ENCODE data around the gene ARHGAP10.
"Not testable (repeated sequence)": the region's sequence is repeated elsewhere in the genome, so short reads cannot be mapped to it uniquely, and the experiment has no call there.

The ARHGAP10 gene

DNA sequence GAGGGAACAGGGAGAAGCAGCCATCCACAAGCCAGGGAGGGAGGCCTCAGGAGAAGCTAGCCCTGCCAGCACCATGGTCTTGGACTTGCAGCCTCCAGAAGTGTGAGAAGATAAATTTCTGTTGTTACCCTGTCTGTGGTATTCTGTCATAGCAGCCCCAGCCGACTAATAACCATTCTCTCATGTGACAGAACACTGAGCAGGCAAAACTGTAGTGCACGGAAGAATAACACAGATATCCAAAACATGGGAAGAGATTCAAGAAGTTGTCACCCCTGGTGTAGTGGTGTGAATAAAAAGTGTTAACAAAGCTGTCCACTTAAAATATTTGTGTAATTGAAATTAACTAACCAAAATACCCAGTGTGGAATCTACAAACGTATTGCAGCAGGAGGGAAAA, 265.0 kb downstream of the ARHGAP10 start:
- DNase-seq: no peak

DNA sequence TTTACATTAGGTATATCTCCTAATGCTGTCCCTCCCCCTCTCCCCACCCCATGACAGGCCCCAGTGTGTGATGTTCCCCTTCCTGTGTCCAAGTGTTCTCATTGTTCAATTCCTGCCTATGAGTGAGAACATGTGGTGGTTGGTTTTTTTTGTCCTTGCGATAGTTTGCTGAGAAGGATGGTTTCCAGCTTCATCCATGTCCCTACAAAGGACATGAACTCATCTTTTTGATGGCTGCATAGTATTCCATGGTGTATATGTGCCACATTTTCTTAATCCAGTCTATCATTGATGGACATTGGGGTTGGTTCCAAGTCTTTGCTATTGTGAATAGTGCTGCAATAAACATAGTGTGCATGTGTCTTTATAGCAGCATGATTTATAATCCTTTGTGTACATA, 268.1 kb downstream of the ARHGAP10 start:
- DNase-seq: not testable (repeated sequence)

DNA sequence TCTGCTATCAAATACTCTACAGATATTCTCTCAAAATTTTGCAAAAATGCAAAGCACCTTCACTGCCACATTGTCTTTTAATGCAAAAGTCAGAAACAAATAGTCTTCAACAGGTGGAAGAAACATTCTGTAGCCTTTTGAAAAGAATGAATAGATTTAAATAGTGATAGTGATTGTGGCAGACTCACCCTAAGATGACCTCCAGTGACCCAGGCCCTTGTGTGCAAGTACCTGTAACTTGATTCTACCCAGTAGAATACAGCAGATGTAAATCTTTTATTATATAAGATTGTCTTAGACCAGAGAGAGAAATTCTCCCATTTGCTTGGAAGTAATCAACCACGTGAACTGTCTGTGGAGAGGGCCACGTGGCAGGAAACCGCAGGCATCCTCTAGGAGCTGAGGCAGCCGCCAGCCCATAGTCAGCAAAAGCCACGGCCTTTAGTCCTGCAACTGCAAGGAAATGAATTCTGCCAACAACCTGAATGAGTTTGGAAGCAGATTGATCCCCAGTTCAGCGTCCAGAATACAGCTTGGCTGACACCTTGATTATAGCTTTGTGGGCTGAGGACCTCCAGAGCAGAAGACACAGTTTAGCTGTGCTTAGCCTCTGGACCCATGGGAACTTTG, 272.5 kb downstream of the ARHGAP10 start:
- DNase-seq: no peak

DNA sequence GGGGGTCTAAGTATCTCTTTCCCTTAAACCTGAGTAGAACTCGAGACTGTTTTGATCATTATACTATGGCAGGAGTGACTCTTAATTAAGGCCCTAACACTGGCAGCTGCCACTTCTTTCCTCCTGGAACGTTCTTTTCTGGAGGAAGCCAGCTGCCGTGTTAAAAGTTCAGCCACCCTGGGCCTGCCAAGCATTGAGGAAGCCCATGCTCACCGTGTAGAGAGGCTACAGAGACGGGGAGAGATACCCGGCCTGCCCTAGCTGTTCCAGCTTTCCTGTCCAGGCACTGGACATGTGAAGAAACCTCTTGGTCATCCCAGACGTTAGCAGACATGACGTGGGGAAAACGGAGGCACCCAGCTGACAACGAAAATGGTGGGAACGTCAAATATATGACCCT, 274.1 kb downstream of the ARHGAP10 start:
- no peak for DNase-seq

DNA sequence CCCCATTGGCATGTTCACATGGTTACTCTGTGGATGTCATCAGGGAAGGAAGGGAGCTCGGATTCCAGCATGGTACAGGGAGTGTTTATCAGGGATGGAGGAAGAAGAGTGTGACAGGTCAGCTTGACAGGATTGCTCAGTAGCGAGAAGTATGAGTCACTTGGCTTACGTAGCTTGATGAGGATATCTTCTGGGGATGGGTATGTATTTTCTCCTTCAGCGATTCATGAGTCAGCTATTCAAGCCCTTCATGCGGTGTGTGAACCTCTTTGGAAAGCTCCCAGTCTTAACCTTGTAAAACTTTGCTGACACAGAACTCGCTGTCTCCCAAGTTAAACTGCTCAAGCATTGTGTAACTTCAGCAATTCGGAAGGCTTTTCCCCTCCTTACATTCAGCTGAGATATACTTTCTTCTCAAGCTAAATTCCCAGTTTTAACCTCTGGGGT, 275.4 kb downstream of the ARHGAP10 start:
- no peak for DNase-seq

DNA sequence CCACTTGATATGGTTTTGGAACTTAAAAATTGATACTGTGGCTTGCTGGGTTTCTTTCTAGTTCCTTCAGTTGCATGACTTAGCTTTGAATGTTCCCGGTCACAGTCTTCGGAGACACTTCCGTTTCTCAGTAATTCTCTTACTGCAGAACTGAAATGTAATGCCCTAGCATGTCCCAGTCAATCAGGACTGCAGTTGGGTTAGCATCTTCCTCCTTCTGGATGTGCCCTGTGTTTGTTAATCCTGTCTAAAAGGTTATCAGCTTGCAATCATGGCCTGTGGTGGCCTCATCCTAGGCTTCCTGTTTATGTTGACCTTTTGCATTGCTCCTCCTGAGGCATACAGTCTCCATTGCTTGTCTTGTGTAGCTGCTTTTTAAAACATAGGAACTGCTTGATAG, 275.9 kb downstream of the ARHGAP10 start:
- DNase-seq: no peak

DNA sequence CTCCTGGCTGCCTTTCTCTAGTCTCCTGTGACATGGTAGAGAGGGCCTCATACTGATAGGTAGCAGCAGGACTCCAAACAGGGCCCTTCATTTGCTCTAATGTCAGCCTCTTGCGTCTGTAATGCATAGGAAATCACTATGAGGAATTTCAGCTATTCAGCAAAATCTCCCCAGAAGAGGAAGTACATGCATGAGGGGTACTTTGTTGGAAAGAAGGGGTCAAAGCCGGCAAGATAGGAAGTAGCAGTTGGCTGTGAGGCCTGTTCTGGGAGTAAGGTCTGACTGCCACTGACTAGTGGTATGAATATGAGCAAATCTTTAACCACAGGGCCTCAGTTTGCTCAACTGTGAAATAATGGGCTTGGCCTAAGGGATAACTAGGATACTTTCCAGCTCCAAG, 283.2 kb downstream of the ARHGAP10 start:
- DNase-seq: no peak

DNA sequence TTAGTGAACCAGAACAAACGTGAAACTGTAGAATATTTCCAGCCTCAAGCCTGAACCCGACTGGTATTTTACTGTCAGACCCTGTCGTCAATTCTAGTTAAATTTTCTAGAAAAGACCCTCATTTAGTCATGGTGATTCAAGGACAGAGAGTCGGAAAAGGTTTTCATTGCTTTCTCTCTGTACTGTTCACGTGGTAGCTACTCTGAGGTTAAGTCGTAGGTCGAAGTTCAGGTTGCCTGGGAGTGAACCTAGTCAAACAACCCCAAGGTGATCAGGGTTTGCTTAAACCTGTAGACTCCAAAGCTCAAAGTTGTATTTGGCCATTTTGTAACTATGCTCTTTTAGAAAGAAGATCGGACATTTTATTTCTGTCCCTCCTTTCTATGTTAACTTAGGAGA, 283.6 kb downstream of the ARHGAP10 start:
- no peak for DNase-seq

DNA sequence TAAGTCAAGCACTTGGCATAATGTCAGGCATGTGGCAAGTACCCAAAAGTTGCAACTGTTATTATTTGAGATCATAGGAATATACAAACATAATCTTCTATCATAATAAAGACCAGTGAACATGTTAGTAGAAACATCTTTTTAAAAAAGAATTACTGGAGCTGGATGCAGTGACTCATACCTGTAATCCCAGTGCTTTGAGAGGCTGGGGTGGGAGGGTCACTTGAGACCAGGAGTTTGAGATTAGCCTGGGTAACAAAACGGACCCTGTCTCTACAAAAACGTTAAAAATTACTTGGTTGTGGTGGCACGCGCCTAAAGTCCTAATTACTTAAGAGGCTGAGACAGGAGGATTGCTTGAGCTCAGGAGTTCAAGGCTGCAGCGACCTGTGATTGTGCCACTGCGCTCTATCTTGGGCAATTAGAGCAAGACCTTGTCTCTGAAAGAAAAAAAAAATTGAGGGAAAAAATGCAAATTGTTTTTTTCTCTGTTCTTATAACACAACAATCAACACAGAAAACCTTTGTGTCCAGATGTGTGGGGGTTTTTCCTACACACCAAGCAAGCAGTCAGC, 284.3 kb downstream of the ARHGAP10 start:
- DNase-seq: no peak

DNA sequence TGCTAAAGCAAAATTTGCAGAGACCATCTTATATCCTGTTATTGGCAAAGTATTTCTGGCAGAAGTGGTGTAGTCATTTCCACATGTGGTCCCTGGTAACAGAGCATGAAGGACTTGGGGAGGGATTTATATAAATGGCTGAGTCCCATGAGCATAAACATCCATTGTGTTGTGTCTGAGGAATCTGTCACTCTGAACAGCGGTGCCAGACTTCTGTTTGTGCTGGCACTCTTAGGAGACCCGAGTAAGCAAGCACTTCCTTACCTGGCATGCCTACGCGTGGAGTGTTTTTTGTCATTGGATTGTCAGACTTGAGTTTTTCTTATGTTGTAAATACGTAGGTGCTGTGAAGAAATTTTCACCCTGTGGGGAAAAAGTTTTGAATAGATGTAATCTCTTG, 285.9 kb downstream of the ARHGAP10 start:
- DNase-seq: no peak

DNA sequence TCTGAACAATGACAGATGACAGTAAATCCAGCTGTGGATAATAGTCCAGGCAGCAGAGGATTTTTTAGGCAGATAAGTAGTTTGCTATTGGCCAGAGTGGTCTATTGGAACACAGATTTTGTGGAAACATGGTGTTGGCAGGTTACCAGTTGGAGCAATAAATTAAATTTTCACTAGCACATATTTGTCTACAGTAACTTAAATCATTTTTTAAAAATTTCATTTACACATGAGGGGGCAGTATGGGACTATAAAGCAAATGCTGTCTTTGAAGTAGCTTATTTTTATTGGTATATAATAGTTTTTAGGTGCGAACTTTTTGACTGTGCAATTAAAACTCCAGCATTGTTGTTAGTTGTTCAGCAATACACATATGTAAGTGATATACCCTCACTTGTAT, 289.8 kb downstream of the ARHGAP10 start:
- DNase-seq: no peak

DNA sequence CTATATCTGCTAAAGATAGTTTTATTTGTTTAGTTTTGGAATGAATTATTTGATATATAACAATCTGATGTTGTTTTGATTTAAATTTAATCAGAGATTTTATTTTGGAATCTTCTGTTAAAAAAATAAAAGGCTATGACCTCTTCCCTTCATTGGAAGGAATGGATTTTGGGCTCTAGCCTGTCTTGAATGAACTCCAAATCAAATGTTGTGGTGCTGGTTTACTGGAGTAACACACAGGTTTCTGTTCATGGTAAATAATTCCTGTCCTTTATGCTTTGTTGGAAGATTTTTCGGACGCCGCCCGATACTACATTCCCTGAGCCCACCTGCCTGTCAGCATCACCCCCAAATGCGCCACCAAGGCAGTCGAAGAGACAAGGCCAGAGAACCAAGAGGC, 291.1 kb downstream of the ARHGAP10 start:
- no peak for DNase-seq

DNA sequence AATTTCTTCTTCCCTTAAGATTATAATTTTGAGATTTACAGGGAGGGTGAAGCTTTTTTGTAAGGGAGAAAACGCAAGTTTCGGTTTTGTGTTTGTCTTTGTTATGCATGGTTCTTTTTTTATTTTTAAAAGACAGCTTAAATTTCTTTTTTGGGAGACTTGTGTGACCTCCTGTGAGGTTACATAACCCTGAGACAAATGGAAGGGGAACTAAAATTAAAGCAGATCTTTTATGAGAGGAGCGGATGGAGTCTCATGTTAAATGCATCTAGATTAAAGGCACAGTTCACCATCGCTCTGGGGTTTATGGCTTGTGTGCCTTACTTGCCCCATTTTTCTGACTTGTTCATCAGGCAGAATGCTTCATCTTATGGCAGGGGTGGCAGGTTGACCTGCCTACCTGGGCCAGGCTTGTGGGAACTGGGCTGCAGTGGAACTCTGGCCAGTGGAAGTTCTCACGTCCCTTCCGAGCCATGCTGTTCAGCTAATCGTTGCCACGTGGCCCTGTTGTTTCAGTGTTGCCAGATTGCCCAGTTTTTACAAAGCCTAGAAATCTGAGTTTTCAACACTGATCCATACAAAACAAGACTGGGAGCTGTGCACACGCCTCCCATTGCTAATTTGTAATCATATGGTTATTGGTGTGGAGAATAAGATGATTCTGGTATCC, 291.8 kb downstream of the ARHGAP10 start:
- DNase-seq: no peak

DNA sequence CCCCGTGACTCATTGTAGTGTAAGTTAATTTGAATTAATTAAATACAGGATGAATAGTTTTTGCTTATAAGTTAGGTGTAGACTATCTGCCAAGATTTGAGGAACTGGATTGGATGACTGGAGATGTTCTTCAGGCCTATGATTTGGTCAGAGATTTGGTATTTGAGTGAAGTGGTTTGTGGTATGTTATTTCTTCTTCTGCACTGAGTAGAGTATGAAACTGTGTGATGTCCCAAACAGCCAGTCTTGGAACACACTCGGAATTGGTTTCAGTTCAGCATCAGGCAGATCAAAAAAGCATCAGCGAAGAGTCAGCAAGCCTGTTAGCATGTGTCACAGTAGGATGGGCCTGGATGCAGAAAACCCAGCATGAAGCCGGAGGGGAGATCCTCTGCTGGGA, 294.1 kb downstream of the ARHGAP10 start:
- no peak for DNase-seq

DNA sequence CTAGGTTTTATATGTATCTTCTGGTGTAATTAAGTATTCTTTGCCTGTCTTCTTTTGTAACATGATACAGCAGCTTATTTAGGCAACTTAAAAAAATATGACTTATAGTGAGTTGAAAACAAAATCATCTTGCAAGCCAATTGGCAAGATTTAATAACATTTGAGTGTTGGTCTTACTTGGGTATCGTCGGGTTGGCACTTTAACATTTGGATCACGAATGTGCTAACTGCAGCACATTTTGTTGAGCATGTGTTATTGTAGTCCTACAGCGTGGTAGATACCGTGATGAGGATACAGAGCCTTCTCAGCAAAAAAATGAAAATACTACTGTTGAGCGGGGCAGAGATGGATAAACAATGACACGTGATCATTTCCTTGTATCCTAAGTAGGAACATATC, 295.3 kb downstream of the ARHGAP10 start:
- DNase-seq: no peak

DNA sequence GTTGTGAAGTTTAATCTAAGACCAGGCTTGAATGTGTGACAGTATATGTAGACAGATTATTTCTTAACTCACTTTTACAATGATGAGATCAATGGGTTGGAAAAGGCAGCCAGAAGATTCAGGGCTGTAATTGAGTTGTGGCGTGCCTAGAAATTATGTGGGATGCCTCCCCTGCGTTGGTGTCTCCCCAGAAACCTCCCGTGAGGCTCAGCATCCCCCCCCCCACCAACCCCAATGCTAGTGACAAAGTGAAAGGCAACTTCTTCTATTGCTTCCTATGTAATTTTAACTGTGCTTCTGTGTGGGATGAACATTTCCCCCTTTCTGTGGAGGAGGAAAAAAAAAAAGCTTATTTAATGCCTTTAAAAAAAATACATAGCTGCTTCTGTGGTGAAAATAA, 297.9 kb downstream of the ARHGAP10 start:
- no peak for DNase-seq

DNA sequence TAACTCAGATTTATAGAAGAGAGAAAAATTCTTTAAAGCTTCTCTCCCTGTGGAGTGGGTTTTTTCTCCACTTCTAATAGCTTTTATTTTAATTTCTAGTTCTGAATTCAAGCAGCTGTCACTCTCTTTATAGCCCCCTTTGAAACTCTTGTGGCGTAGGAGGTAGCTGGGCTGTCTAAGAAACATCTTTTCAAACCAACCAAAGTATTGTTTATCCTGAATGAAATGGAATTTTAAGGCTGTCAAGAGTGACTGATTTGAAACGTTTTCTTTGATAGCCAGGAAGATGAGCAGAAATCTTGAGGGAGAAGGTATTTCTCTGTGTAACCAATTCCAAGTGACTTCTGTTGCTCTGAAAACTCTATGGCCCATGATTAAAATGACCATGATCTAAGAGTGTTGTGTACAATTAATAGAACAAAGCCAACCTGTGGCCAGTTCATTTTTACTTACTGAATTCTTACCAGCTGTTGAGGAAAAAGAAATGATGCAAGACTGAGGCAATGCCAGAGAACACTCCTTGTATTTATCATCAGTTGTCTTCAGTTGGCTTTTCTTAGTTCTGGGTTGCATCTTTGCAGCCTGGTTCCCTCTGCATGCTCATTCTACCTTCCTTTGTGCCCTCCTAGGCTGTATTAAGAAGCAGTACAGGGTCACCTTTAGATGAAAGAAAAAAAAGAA, 298.4 kb downstream of the ARHGAP10 start:
- no peak for DNase-seq

DNA sequence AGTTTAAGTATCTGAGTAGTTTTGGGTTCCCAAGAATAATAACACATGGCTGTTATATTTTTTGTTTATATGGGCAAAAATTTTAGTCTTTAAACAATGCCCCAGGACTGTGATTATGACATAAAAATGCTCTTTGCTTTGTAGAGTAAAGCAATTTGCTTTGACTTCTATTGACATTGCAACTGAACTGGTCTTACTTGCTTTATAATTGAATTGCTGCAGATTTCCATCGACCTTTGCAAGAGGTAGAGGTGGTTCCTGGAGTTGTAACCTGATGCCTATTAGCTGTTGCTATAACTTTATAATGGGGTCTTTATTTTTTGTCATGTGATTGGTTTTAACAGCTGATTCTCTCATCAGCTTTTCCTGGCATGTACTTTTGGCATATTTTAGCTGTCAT, 302.9 kb downstream of the ARHGAP10 start:
- DNase-seq: no peak

DNA sequence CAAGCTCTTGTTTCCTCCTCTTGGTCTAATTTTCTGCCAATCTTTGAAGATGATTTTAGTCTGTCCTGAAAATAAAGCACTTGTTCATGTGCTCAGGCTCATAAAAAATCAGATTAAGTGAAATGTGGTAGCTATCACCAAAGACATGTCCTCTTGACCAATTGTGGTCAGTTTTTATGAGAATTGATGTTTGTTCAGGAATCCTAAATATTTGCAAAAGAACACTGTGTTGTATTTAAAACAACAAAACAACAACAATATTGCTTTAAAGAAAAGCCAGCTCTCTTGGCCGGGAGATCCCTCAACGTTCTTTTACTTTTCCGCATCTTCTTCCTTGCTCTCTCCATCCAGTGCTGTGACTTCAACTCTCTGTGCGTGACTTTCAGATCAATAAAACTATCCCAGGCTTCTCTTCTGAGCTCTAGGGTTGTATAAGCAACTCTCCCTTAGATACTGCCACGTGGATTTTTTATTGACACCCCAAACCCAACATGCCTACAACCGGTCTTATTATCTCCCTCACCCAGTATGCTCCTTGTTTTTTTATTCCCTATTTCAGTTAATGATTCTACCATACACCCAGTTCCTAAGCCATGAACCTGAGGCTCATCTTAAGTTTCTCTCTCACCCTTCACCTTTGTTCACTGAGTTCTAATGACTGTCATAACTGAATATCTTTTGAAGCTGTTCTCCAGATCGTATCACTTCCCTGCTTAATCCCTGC, 309.9 kb downstream of the ARHGAP10 start:
- DNase-seq: no peak

DNA sequence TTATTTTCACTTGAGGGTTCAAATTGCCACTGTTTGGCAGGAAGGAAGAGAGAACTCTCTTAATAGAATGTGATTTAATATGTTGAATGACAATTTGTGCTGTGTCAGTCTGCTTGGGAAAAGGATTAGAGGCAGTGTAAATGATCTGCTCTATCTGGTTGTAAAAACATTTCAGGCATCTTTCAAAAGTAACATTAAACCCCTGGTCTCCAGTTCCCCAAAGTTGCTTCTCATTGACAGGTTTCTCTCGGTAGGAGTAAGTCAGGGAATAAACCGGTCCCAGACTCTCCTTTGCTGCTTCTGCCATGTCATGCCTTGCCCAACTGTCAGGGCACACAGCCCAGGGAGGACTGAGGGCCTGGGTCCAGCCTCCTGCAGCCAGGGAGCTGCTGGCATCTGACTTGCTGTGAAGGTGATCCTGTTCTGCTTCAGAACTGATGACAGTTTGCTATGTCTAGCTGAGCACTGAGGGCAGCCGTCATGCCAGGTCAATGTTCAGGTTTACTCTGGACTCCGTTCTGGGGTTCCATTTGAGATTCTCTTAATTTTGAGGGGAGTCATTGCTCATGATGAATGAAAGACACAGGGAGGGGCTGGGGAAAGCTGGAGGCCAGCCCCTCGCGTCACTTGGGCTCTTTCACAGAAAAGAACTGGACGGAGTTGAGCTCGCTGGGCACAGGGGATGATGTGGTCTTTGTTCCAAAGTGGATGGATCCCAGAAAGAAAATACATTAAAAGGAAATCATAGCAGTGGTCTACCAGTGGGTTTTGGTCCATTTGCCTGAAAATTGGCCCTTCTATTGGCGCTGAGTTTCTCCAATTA, 312.4 kb downstream of the ARHGAP10 start:
- DNase-seq: no peak

DNA sequence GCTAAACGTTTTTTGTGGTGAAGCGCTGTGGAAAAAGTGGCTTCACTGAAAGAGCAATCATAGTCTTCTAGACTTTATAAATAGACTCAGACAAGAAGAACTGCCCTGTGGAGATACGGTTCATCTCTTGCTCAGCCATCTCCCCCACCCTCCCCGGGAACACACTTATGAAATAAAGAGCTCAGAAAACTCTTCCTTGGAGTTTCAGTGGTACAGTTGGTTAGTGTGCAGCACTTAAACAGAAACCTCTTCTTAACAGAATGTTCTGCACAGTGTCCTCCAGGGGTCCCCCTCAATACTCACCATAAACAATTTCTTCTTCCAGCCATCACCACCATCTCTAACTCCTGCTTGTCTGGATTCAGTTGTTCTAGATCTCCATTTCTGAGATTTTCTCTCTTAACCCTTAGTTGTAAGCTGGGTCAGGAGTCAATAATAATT, 313.0 kb downstream of the ARHGAP10 start:
- DNase-seq: no peak

DNA sequence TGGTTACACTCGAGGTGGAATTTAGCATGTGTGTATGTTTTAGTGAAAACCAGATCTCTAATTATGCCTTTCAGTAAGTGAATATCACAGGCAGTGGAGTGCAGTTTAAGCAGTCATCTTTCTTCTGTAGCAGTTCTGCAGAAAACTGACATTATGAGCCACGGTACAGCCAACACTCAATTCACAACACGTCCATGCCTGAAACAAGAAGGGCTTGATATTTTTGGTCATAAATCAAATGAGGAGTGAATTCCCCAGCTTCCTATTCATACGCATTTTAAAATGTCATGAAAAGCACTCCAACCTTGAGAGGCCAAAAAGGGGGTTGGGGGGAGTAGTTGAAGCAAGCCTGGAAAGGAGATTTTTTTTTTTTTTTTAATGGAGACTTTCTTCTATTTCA, 316.7 kb downstream of the ARHGAP10 start:
- no peak for DNase-seq
